ENCODE measurements around the gene STKLD1. TPM values are rescaled to one million over a fixed set of nuclear protein-coding genes. Genes with fewer than 3 reads are reported as not detected.
"Not testable (repeated sequence)": the region's sequence is repeated elsewhere in the genome, so short reads cannot be mapped to it uniquely, and the experiment has no call there.

The STKLD1 gene
- total RNA-seq, 1 donor from 2014 or later: 0.41 TPM

GRCh38 chr9:133386338-133386737 is 10.2 kb downstream of the STKLD1 start:
- DNase-seq: no peak

GRCh38 chr9:133387680-133388079 is 11.5 kb downstream of the STKLD1 start:
- peak; percentile 36 for DNase-seq

- no peak for DNase-seq
These were observed 12.9 kb downstream of the STKLD1 start for GRCh38 chr9:133389025-133389557.

GRCh38 chr9:133389562-133389961 is 13.4 kb downstream of the STKLD1 start:
- DNase-seq: no peak

GRCh38 chr9:133390713-133391112 is 14.5 kb downstream of the STKLD1 start:
- DNase-seq: no peak

- not testable (repeated sequence) for DNase-seq
These were observed 15.3 kb downstream of the STKLD1 start for GRCh38 chr9:133391449-133391848.

GRCh38 chr9:133392308-133392707 is 16.1 kb downstream of the STKLD1 start:
- not testable (repeated sequence) for DNase-seq

GRCh38 chr9:133393399-133393798 is 17.2 kb downstream of the STKLD1 start:
- DNase-seq: no peak

GRCh38 chr9:133394687-133395271 is 18.6 kb downstream of the STKLD1 start:
- DNase-seq: no peak

- no peak for DNase-seq
These were observed 20.8 kb downstream of the STKLD1 start for GRCh38 chr9:133396952-133397351.

GRCh38 chr9:133397370-133397769 is 21.2 kb downstream of the STKLD1 start:
- DNase-seq: no peak

- DNase-seq: no peak
These were observed 21.7 kb downstream of the STKLD1 start for GRCh38 chr9:133397895-133398294.

GRCh38 chr9:133400292-133400691 is 24.1 kb downstream of the STKLD1 start:
- no peak for DNase-seq

- DNase-seq: no peak
These were observed 25.4 kb downstream of the STKLD1 start for GRCh38 chr9:133401588-133401987.

GRCh38 chr9:133402689-133403088 is 26.5 kb downstream of the STKLD1 start:
- DNase-seq: no peak

- DNase-seq: no peak
These were observed 27.7 kb downstream of the STKLD1 start for GRCh38 chr9:133403766-133404453.

GRCh38 chr9:133404454-133405002 is 28.4 kb downstream of the STKLD1 start:
- DNase-seq: no peak

- no peak for DNase-seq
These were observed 29.6 kb downstream of the STKLD1 start for GRCh38 chr9:133405508-133406438.

GRCh38 chr9:133406480-133407307 is 30.5 kb downstream of the STKLD1 start:
- peak; percentile 80 for DNase-seq

- no peak for DNase-seq
These were observed 31.9 kb downstream of the STKLD1 start for GRCh38 chr9:133408042-133408441.

- no peak for DNase-seq
These were observed 39.0 kb downstream of the STKLD1 start for GRCh38 chr9:133415170-133415569.
